NCI-H128 (cell line): Measurements from ENCODE around the gene RAB17.

Experiments used
- DNase-seq: peaks from one replicate; lab custom pipeline; 2025; ENCODE audit not compliant: unreplicated experiment; lab: John Stamatoyannopoulos, UW

Gene RAB17

DNA sequence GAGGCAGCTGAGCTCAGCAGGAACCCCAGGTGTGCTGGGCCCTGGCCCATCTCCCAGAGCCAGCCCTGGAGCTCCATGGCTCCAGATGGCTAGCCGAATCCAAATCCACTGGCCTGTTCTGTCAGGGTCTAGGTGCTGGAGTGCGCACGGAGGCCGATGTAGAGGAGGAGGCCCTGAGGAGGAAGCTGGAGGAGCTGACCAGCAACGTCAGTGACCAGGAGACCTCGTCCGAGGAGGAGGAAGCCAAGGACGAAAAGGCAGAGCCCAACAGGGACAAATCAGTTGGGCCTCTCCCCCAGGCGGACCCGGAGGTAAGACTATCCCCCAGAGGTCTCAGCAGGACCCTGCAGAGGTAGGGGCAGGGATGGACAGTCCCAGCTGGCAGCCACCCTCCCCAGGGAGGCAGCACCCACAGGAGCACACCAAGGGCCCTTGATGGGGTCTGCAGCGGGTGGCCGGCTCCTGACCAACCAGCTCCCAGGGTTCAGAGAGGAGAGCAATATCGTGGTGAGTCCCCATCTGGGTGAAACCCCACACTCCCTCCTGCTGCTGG, 50.2 kb downstream of the RAB17 start:
- DNase-seq = no peak

GRCh38 chr2:237539681-237540080, 50.9 kb downstream of the RAB17 start:
- DNase-seq = no peak

- no peak for DNase-seq
These were observed 51.6 kb downstream of the RAB17 start for GRCh38 chr2:237538901-237539300.

DNA sequence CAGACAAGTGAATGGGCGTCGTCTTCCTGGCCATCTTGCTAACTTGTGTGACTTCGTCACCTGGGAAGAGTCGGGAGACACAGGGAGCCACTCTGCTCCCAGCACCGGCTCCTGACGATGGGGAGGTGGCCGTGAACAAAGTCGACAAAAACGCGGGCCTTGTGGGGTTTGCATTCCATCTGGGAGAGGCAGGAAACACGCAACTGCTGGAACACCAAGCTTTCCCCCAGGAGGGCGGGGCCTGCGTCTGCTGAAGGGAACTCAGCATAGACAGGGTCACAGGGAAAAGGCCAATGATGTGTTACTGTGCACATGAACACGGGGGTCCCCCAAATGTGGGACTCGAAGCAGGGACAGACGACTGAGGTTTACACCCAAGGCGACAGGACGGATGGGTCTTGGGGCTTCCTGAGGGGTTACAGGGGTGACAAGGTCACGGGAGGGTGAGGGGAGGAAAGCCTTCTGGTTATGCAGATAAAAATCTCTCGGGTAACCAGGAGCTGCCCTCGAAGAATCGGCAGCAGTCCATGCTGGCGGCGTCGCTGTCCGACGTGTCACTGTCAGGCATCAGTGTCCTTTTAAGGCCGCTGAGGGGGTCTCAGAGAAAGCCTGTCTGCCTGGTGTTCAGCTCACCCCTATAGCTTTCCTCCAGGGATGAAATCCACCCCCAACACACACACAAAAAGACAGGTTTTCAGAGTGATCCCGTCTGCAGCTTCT, 52.4 kb downstream of the RAB17 start:
- DNase-seq = no peak

- DNase-seq = no peak
These were observed 53.9 kb downstream of the RAB17 start for GRCh38 chr2:237536617-237537016.

- DNase-seq = no peak
These were observed 54.5 kb downstream of the RAB17 start for GRCh38 chr2:237536083-237536415.

GRCh38 chr2:237535385-237536082, 55.0 kb downstream of the RAB17 start:
- no peak for DNase-seq

DNA sequence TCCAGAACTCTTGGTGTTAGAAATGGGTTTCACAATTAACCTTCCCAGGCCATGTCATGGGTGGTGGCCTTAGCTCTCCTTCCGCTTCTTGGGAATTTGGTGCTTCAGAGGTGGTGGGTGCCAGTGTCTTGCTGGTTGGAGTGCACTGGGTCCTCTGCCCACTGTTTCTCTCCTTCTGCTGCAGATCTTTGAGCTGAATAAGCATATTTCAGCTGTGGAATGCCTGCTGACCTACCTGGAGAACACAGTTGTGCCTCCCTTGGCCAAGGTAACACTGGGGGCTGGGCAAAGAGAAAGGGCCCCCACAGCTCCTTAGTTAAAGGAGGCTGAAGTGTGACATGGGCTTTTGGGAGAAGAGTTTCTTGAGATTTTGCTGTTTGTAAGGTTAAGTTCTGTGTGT, 56.2 kb downstream of the RAB17 start:
- DNase-seq = no peak

- no peak for DNase-seq
These were observed 56.8 kb downstream of the RAB17 start for GRCh38 chr2:237533668-237534161.

DNA sequence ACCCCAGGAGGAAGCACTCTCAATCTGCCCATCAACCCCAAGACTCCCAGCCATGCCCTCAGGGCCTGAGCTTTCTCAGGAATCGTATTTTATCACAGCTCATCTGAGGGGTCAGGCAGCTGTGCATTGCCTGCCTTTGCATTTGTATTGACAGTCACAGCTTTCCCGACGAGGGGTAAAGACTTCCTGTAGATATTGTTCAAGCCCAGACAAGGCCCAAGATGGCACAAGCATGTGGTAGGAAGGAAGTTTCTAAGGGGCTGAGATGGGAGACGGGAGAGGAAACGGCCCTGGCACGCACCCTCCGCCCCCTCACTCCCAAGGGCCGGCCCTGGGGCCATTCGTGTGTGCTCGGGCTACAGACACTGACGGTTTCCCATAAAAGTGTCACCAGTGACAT, 58.4 kb downstream of the RAB17 start:
- DNase-seq = no peak

DNA sequence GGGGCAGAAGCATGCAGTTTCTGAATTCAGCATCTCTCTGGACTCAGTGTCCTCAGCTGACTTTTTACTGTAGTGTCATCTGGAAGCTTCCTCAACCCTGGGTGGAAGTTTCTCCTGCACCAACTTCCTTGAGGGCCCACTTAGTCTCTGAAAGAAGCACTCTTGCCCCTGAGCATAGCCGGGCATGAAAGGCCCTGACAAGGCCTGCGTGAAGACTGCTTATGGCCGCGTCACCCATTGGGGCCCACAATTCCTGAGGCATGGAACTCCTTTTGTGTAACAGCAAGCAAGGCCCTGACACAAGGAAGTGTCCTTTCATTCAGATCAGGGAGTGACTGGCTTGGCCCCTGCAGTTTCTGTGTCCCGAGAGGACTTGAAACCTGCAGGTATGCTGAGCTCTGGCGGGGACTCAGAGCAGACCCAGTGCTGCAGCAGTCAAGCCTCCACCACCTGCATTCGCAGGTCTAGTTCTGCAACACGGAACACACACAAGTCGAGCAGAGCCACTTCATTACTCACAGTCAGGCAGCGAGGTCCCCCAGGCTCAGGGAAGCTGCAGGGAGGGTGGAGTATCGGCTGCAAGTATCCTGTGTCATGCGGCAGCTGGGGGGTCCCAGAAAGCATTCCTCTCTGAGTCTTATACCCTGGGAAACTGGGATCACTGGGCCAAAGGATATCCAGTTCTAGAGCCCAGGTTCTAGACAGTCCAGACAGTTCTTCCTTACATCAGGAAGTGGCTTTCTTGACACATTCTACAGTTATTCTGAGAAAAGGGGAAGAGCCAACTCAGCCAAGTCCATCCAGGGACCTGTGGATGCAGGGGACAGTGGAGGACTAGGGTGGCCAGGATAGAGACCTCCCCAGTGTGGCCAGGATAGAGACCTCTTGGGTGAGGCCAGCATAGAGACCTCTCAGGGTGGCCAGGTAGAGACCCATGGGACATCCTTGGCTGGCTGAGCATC, 59.8 kb downstream of the RAB17 start:
- DNase-seq = no peak

DNA sequence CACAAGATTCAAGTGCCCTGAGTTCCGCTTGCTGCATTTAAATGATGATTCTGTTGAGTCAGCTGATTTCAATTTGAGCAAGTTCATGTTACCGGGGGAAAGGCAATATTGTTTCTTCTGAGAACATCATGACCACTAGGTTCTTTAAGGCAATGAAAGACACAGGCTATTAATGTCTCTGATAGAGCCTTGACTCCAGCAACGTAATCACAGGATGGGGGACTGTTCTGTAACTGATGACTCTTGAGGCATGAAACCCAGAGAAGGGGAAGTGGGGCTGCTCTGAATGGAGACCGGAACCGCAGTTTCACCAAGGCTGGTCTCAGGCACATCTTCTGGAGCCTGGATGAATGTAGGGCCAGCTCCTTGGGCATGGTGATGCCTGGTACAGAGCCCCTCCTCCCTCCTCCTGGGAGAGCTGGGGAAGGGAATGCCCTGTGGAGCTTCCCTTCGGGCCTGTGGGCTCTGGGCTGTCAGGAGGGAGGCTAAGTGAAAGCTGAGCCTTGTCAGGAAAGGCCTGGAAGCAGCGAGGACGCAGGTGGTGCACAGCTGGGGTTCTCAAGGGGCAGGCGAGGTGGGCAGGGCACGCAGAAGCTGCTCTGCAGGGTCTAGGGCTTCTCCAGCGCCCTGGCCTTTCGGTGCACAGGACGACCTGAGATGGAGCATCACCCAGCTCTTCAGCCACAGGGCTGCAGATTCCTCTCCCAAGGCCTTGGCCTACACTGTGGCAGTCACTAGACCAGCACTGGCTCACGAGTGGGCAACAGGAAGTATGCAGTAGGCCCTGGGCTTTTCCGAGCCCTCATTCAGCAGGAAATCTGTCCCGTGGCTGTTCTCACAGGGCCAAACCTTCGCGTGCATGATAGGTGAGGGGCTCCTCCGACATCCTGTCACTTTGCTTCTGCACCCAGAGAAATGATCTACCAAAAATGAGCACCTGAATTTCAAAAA, 60.8 kb downstream of the RAB17 start:
- no peak for DNase-seq

DNA sequence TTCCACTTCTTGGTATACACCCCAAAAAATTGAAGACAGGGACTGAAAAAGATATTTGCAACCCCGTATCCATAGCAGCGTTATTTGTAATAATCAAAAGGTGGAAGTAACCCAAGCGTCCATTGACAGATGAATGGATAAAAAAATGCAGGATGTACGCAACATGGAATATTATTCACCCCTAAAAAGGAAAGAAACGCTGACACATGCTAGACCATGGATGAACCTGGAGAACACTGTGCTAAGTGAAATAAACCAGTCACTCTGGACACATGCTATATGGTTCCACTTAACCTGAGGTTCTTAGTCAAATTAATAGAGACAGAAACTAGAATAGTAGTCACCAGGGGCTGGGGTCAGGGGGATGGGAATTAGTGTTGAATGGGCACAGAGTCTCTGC, 62.8 kb downstream of the RAB17 start:
- no peak for DNase-seq

GRCh38 chr2:237527233-237527632, 63.3 kb downstream of the RAB17 start:
- DNase-seq = no peak

DNA sequence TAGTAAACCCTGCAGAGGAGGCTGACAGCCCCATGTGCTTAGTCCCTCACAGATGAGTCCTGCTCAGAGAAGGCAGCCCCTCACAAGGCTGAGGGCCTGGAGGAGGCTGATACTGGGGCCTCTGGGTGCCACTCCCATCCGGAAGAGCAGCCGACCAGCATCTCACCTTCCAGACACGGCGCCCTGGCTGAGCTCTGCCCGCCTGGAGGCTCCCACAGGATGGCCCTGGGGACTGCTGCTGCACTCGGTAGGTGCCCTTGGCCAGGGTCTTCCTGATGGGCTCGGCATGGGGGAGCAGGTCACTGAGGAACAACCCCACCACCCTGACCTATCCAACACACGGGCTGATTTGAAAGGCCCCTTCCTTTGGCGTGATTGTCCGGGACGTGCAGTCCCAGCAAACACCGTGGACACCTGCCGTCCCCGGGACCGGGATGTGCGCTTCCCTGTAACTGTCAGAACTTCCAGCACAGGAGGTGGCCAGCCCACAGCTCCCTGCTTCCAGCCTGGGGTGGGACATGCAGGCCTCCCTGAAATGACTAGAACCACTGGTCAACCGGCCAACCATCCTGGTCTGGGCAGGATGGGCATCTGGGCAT, 64.9 kb downstream of the RAB17 start:
- DNase-seq = no peak

DNA sequence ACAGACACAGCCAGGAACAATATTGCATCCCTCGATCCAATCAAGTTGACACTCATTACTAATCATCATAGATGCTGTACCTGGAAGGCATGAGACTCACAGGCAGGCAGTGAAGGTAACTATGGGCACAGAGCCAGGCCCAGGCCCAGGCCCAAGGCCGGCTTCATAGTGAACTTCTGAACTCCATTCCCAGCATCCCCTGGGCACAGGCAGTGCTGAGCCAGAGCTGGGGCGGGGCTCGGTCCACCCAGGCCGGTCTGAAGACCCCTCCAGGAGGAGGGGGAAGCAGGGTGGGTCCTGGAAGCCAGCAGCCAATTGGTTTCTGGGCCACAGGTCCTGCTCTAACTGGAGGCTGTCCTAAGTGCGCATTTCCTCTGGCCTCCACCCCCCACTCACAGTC, 65.9 kb downstream of the RAB17 start:
- DNase-seq = no peak
